Measurements from ENCODE around the gene ZNF12. TPM values are rescaled to one million over a fixed set of nuclear protein-coding genes. Genes with fewer than 3 reads are reported as not detected.
A peak's percentile ranks its signal among the peaks of the same experiment; 100 is the strongest.

Gene ZNF12
- polyA plus RNA-seq, 1 of the 3 experiments (the other 2 are of a cell fraction) = 9.5 TPM

GRCh38 chr7:6730343-6730633, 23.5 kb upstream of the ZNF12 start:
- Histone ChIP-seq H3F3A (replicated peaks; ENCODE audit: insufficient read depth) (no peaks in the 10 kb centered on the region), H3K9ac (peak overlapping the region; percentile 96), H3K4me3 (ENCODE audit: low read depth in 2 of 2, low read length in 1 of 2) (peak overlapping the region; percentile 80 to 98), H4K20me1 (ENCODE audit: insufficient read depth) (peaks cover 11% of the 10 kb centered on the region; the same call in 1 of the 2 replicates), H3K36me3 (replicated peaks in 1 of 2; ENCODE audit: control insufficient read depth in 1 of 2, insufficient read depth in 2 of 2, low read length in 1 of 2) (peaks cover 21 to 32% of the 10 kb centered on the region in 2 experiments), H3K27me3 (ENCODE audit: insufficient read depth) (no peaks in the 10 kb centered on the region), H3K79me2 (ENCODE audit: insufficient read depth) (peaks cover 61% of the 10 kb centered on the region), H3K27ac (ENCODE audit: low read depth in 2 of 2, low read length in 1 of 2) (peak overlapping the region; percentile 83 to 86; a peak in 3 of 4 replicates), H3K9me3 (no peaks in the 10 kb centered on the region), H3K9me2 (no peaks in the 10 kb centered on the region), H3K4me1 (ENCODE audit: control insufficient read depth in 1 of 2, insufficient read depth in 2 of 2, low read depth in 1 of 2, low read length in 1 of 2) (peaks cover 5 to 6% of the 10 kb centered on the region in 2 experiments; a peak in 2 of 4 replicates), H2AFZ (ENCODE audit: low read depth) (peak overlapping the region; percentile 99; the same call in 1 of the 2 replicates), H3K4me2 (peak overlapping the region; percentile 92)
- POLR2A ChIA-PET = no interaction called here
- WGBS (ENCODE audit: low lambda C conversion rate) = 20% methylated on average over 10 of the region's 18 CpGs
- no peak for DNase-seq
- CTCF ChIA-PET = interaction anchor here (1.8 kb wide), 1 partner anchor 11 kb away, joined by 6 read pairs; no protein-coding TSS in a partner anchor
- TF ChIP-seq NFIC (IDR thresholded peaks at IDR 0.05; ENCODE audit: borderline replicate concordance) = no peak
- no peak for TF ChIP-seq POLR2AphosphoS5 (IDR thresholded peaks at IDR 0.05; ENCODE audit: low read depth, low read length)
- TF ChIP-seq ELF1 (IDR thresholded peaks at IDR 0.05) = no peak
- no peak for TF ChIP-seq CHD2 (IDR thresholded peaks at IDR 0.05; ENCODE audit: low read length, partially characterized antibody)
- no peak for TF ChIP-seq FOXM1 (IDR thresholded peaks at IDR 0.05; ENCODE audit: low read depth)
- TF ChIP-seq SMC3 (IDR thresholded peaks at IDR 0.05; ENCODE audit: low read depth, low read length) = no peak

- peak; percentile 98 for DNase-seq
- no peaks in the 10 kb centered on the region for H3F3A ChIP-seq (replicated peaks; ENCODE audit: insufficient read depth)
- ChIA-PET CTCF (interaction anchor here (0.6 to 1.8 kb wide), 3 partner anchors 10 to 1077 kb away, joined by 3 to 6 read pairs (median 3); no protein-coding TSS in a partner anchor), POLR2A (no interaction called here)
- H3K9me3 ChIP-seq = no peaks in the 10 kb centered on the region
- H3K79me2 ChIP-seq (ENCODE audit: insufficient read depth) = peaks cover 55% of the 10 kb centered on the region
- H3K4me2 ChIP-seq = peak overlapping the region; percentile 92
- peaks cover 11% of the 10 kb centered on the region; the same call in 1 of the 2 replicates for H4K20me1 ChIP-seq (ENCODE audit: insufficient read depth)
- H2AFZ ChIP-seq (ENCODE audit: low read depth) = peak overlapping the region; percentile 99
- peaks cover 5 to 6% of the 10 kb centered on the region in 2 experiments; a peak in 2 of 4 replicates for H3K4me1 ChIP-seq (ENCODE audit: control insufficient read depth in 1 of 2, insufficient read depth in 2 of 2, low read depth in 1 of 2, low read length in 1 of 2)
- peak overlapping the region; percentile 96 for H3K9ac ChIP-seq
- peak overlapping the region; percentile 83 to 86 for H3K27ac ChIP-seq (ENCODE audit: low read depth in 2 of 2, low read length in 1 of 2)
- peak overlapping the region; percentile 80 to 98 for H3K4me3 ChIP-seq (ENCODE audit: low read depth in 2 of 2, low read length in 1 of 2)
- no peaks in the 10 kb centered on the region for H3K27me3 ChIP-seq (ENCODE audit: insufficient read depth)
- peaks cover 16 to 26% of the 10 kb centered on the region in 2 experiments for H3K36me3 ChIP-seq (replicated peaks in 1 of 2; ENCODE audit: control insufficient read depth in 1 of 2, insufficient read depth in 2 of 2, low read length in 1 of 2)
- 4% methylated on average over 40 of the region's 66 CpGs for WGBS (ENCODE audit: low lambda C conversion rate)
- H3K9me2 ChIP-seq = no peaks in the 10 kb centered on the region
- TF ChIP-seq FOSL2 (IDR thresholded peaks at IDR 0.05; ENCODE audit: borderline replicate concordance, low read depth) (no peak), FOXJ3 (CRISPR knock-in tag; IDR thresholded peaks at IDR 0.05) (no peak), EZH2phosphoT487 (IDR thresholded peaks at IDR 0.05; ENCODE audit: borderline replicate concordance, low read depth) (no peak), ELF1 (IDR thresholded peaks at IDR 0.05) (peak; percentile 83), FOXM1 (IDR thresholded peaks at IDR 0.05; ENCODE audit: low read depth) (no peak), CHD2 (IDR thresholded peaks at IDR 0.05; ENCODE audit: low read length, partially characterized antibody) (no peak), PBX3 (IDR thresholded peaks at IDR 0.05) (no peak), NFIC (IDR thresholded peaks at IDR 0.05; ENCODE audit: borderline replicate concordance) (no peak), SMC3 (IDR thresholded peaks at IDR 0.05; ENCODE audit: low read depth, low read length) (no peak), RAD21 (IDR thresholded peaks at IDR 0.05; ENCODE audit: low read length) (no peak), MEF2A (IDR thresholded peaks at IDR 0.05; ENCODE audit: borderline replicate concordance, low read depth) (no peak), JUND (IDR thresholded peaks at IDR 0.05) (no peak), RFX5 (IDR thresholded peaks at IDR 0.05; ENCODE audit: low read length) (no peak), NRF1 (IDR thresholded peaks at IDR 0.05; ENCODE audit: low read depth, low read length) (peak; percentile 94), USF1 (IDR thresholded peaks at IDR 0.05; ENCODE audit: borderline replicate concordance, low read depth) (no peak), GABPA (IDR thresholded peaks at IDR 0.05; ENCODE audit: low read depth) (peak; percentile 80), REST (IDR thresholded peaks at IDR 0.05; ENCODE audit: low read depth, low read length) (no peak), SIN3A (IDR thresholded peaks at IDR 0.05; ENCODE audit: borderline replicate concordance, low read depth, low read length) (no peak), TAF1 (IDR thresholded peaks at IDR 0.05; ENCODE audit: borderline replicate concordance, low read depth, low read length) (peak; percentile 60), TEAD4 (IDR thresholded peaks at IDR 0.05; ENCODE audit: borderline replicate concordance, insufficient read depth) (no peak), POLR2AphosphoS5 (IDR thresholded peaks at IDR 0.05; ENCODE audit: low read depth, low read length) (peak; percentile 89)
These were observed 23.0 kb upstream of the ZNF12 start for GRCh38 chr7:6729492-6730342.
